Gastrocnemius medialis (tissue), 4 donors: Measurements from ENCODE around the gene AGXT2.

Experiments
- CTCF ChIP-seq, 5 experiments: fragments of 450-650 bp in 3 of 5; fragments of 200-600 bp in 2 of 5; sonication (generic) in 2 of 5; IDR thresholded peaks in 4 of 5; conservative IDR thresholded peaks in 1 of 5; 1 replicate in 4 of 5; 2 replicates in 1 of 5; pipeline ENCODE4 v1.5.1; 2016 to 2019; ENCODE audit warnings: antibody characterized with exemption in 5 of 5, mild to moderate bottlenecking in 3 of 5, moderate library complexity in 3 of 5
- POLR2A ChIP-seq, 2 donors: fragments of 450-650 bp; IDR thresholded peaks; one replicate each; pipeline ENCODE4 v1.6.1; 2017; ENCODE audit warnings: antibody characterized with exemption in 2 of 2, mild to moderate bottlenecking in 2 of 2, moderate library complexity in 2 of 2

GRCh38 chr5:35023391-35024178 lies 24.2 kb downstream of the AGXT2 start:
- no peak for TF ChIP-seq CTCF (IDR thresholded peaks at IDR 0.05 in 4 of 5, conservative IDR thresholded peaks at IDR 0.05 in 1 of 5)
- TF ChIP-seq POLR2A (IDR thresholded peaks at IDR 0.05), result no peak
